ENCODE measurements around the gene AMPH. TPM values are rescaled to one million over a fixed set of nuclear protein-coding genes. Genes with fewer than 3 reads are reported as not detected.

The AMPH gene
- total and polyA plus RNA-seq, 2 of the 4 experiments (the other 2 are of a cell fraction): 3.9 to 4.8 TPM

- DNase-seq (no peak), ATAC-seq (ENCODE audit: low read depth) (no peak)
- Histone ChIP-seq H3K79me1 (ENCODE audit: low read depth in 1 of 2, low read length in 2 of 2) (no peaks in the 10 kb centered on the region), H3K27ac (ENCODE audit: insufficient read depth, low read length) (no peak overlapping the region), H3K23ac (ENCODE audit: low read depth, low read length) (no peak overlapping the region), H4K8ac (ENCODE audit: low read depth in 2 of 2, low read length in 2 of 2) (no peak overlapping the region), H2BK120ac (ENCODE audit: low read depth, low read length) (no peak overlapping the region), H3K4me3 (ENCODE audit: insufficient read depth, low read depth, low read length) (no peak overlapping the region), H3K9ac (ENCODE audit: low read depth, low read length) (no peak overlapping the region), H4K91ac (ENCODE audit: insufficient read depth, low read depth, low read length) (no peak overlapping the region), H3K56ac (ENCODE audit: extremely low read depth, insufficient read depth, low read length) (no peak overlapping the region), H2BK15ac (ENCODE audit: low read depth, low read length) (no peak overlapping the region), H3K18ac (ENCODE audit: low read depth, low read length) (no peak overlapping the region), H3K9me1 (ENCODE audit: insufficient read depth, low read length) (no peaks in the 10 kb centered on the region), H3K9me3 (ENCODE audit: control insufficient read depth, insufficient read depth, low read length) (no peaks in the 10 kb centered on the region), H4K5ac (ENCODE audit: low read depth, low read length) (no peak overlapping the region), H3K4me1 (ENCODE audit: control insufficient read depth, insufficient read depth, low read length) (no peaks in the 10 kb centered on the region), H3K4me2 (ENCODE audit: low read depth, low read length) (no peak overlapping the region), H4K20me1 (ENCODE audit: insufficient read depth, low read length) (no peaks in the 10 kb centered on the region), H3K27me3 (ENCODE audit: control insufficient read depth, insufficient read depth, low read length) (no peaks in the 10 kb centered on the region), H3K4ac (ENCODE audit: low read depth, low read length) (no peak overlapping the region), H2AK5ac (ENCODE audit: low read depth, low read length) (no peak overlapping the region), H2BK5ac (ENCODE audit: low read depth, low read length, poor library complexity, severe bottlenecking) (no peak overlapping the region), H2BK20ac (ENCODE audit: low read depth, low read length) (no peak overlapping the region), H3K36me3 (ENCODE audit: control insufficient read depth, insufficient read depth, low read length) (no peaks in the 10 kb centered on the region), H2AFZ (replicated peaks; ENCODE audit: low read length, poor library complexity) (no peak overlapping the region), H3K14ac (replicated peaks; ENCODE audit: low read depth, low read length) (no peak overlapping the region), H2AK9ac (replicated peaks; ENCODE audit: low read depth, low read length, poor library complexity) (no peak overlapping the region)
- POLR2A ChIA-PET (ENCODE audit: unreplicated experiment): no interaction called here
- intact Hi-C loops (cut with micrococcal nuclease): no loop called here
- TF ChIP-seq RAD21 (IDR thresholded peaks at IDR 0.05; ENCODE audit: low read length): no peak
- no peak for TF ChIP-seq RCOR1 (IDR thresholded peaks at IDR 0.05; ENCODE audit: insufficient replicate concordance, low read length)
- TF ChIP-seq RFX5 (IDR thresholded peaks at IDR 0.05; ENCODE audit: low read depth, low read length): no peak
- TF ChIP-seq POLR2A (IDR thresholded peaks at IDR 0.05; ENCODE audit: low read depth, low read length): no peak
- TF ChIP-seq MXI1 (IDR thresholded peaks at IDR 0.05; ENCODE audit: borderline replicate concordance, low read depth, low read length): no peak
- no peak for TF ChIP-seq MAFK (IDR thresholded peaks at IDR 0.05; ENCODE audit: low read depth, low read length)
- no peak for TF ChIP-seq BHLHE40 (IDR thresholded peaks at IDR 0.05; ENCODE audit: low read depth, low read length)
- in situ Hi-C loops (cut with MboI; ENCODE audit: low sequenced_read_pairs): no loop called here
- no CpG with 5 or more reads among the region's 4 CpGs for WGBS, 2 experiments (ENCODE audit: extremely low coverage in 2 of 2, insufficient read length in 1 of 2)
- dilution Hi-C loops (cut with HindIII; ENCODE audit: low sequenced_read_pairs, unreplicated experiment): no loop called here
- no TSS peak for BruUV-seq (replicated peaks)
- CTCF ChIA-PET: no interaction called here
These were observed 255.7 kb downstream of the AMPH start for GRCh38 chr7:38375453-38375852.
